Spleen (tissue), 11 donors: ENCODE results near the gene FHL1. TPM values are rescaled to one million over a fixed set of nuclear protein-coding genes. Genes with fewer than 3 reads are reported as not detected.

ENCODE experiments used
- DNase-seq: peaks from one replicate; pipeline ENCODE4 v3.0.0-alpha.2; 2020
- H3K27ac ChIP-seq, 8 donors: fragments of 200-600 bp; sonication (generic) in 7 of 8; 1 replicate in 4 of 8; 2 replicates in 4 of 8; pipeline versions ENCODE4 v1.5.0 to v1.8.0; 2016 to 2021; ENCODE audit warnings: inconsistent platforms in 4 of 8, mild to moderate bottlenecking in 4 of 8, moderate library complexity in 1 of 8
- H3K27me3 ChIP-seq, 7 donors: fragments of 200-600 bp; sonication (generic) in 6 of 7; replicated peaks in 1 of 7; 1 replicate in 4 of 7; 2 replicates in 3 of 7; pipeline versions ENCODE4 v1.5.0 to v1.8.0; 2016 to 2021; ENCODE audit warnings: inconsistent platforms in 3 of 7, mild to moderate bottlenecking in 1 of 7
- H3K36me3 ChIP-seq, 6 donors: fragments of 200-600 bp; sonication (generic) in 5 of 6; 1 replicate in 4 of 6; 2 replicates in 2 of 6; pipeline versions ENCODE4 v1.5.0 to v1.8.0; 2016 to 2021; ENCODE audit warnings: inconsistent platforms in 2 of 6
- H3K4me1 ChIP-seq, 6 donors: fragments of 200-600 bp; sonication (generic) in 5 of 6; 1 replicate in 3 of 6; 2 replicates in 3 of 6; pipeline versions ENCODE4 v1.5.0 to v1.8.0; 2016 to 2021; ENCODE audit warnings: inconsistent platforms in 3 of 6
- H3K4me3 ChIP-seq, 8 donors: fragments of 200-600 bp; sonication (generic) in 7 of 8; 1 replicate in 4 of 8; 2 replicates in 4 of 8; pipeline versions ENCODE4 v1.5.0 to v1.8.0; 2016 to 2021; ENCODE audit warnings: inconsistent platforms in 4 of 8, mild to moderate bottlenecking in 4 of 8, moderate library complexity in 2 of 8
- H3K9me3 ChIP-seq, 8 donors: fragments of 200-600 bp; sonication (generic) in 7 of 8; 1 replicate in 4 of 8; 2 replicates in 4 of 8; pipeline versions ENCODE4 v1.5.0 to v1.8.0; 2016 to 2021; ENCODE audit warnings: inconsistent platforms in 4 of 8
- CTCF ChIP-seq, 11 experiments: fragments of 200-600 bp in 7 of 11; fragments of 450-650 bp in 4 of 11; sonication (generic) in 4 of 11; IDR thresholded peaks in 8 of 11; conservative IDR thresholded peaks in 3 of 11; 1 replicate in 7 of 11; 2 replicates in 4 of 11; pipeline versions ENCODE4 v1.4.0 to v1.8.0; 2016 to 2021; ENCODE audit warnings: antibody characterized with exemption in 11 of 11, inconsistent platforms in 4 of 11, mild to moderate bottlenecking in 1 of 11
- POLR2A ChIP-seq, 3 donors: fragments of 450-650 bp; IDR thresholded peaks; one replicate each; pipeline ENCODE4 v1.5.1; 2017; ENCODE audit warnings: antibody characterized with exemption in 3 of 3, mild to moderate bottlenecking in 1 of 3
- POLR2AphosphoS5 ChIP-seq, 3 donors: sonication (generic); formaldehyde crosslinking; IDR thresholded peaks; one replicate each; pipeline ENCODE4 v1.5.1; 2017; ENCODE audit warnings: antibody characterized with exemption in 3 of 3
- WGBS, 5 donors: extraction: QIAGEN DNeasy Blood & Tissue Kit in 3 of 5; methylation state at CpG; one replicate each; pipeline versions ENCODE4 v1.1.5 to v1.1.7; 2013 to 2018; 5-methylcytosine and 5-hydroxymethylcytosine counted together
- intact Hi-C: fragments of 100-400 bp; cut with DNase I; formaldehyde crosslinking; loops from one replicate; pipeline ENCODE4 v1.15.0; 2023; ENCODE audit warnings: low total_unique reads
- polyA plus RNA-seq, 3 donors: library from polyadenylated mRNA; stranded (reverse); fragments of 200-250 nt; gene quantifications; one replicate each; pipeline ENCODE4 v1.2.1, GENCODE V29; 2013
- total RNA-seq, 7 donors: library from RNA; depleted of rRNA in 3 of 7; stranded (reverse); fragments of >200 nt in 3 of 7; fragmentation: NEBNext Ultra II Directional in 4 of 7; extraction: Animal tissue kit (Norgen Biotek cat#: 25700) in 4 of 7; gene quantifications; one replicate each; pipeline versions ENCODE4 v1.1.0 to v1.2.1, GENCODE V29; 2016 to 2021
- donor health status: healthy with polysubstance abuse.
- donor health status: DM: no; HTN: no; CAD: no; lungs with moderate emphysema.
- donor health status: DM: no; HTN: no; CAD: no.
- donor health status: Bipolar disorder and iron deficiency.
- donor health status: healthy.
- donor health status: DM: no; HTN: no; CAD: no.
- donor health status: DM: yes; HTN: yes; CAD: no.

Gene FHL1
- total and polyA plus RNA-seq, 10 donors, result 33.0 to 108 (median 61.5) TPM

- intact Hi-C loops, result no loop called here
- WGBS, 5 donors, result 79 to 84% (median 79%) methylated on average over 7 to 8 of the region's 8 CpGs
- no peak for DNase-seq
- Histone ChIP-seq H3K36me3 (peaks cover 0 to 17% (median 2%) of the 10 kb centered on the region in 6 donors), H3K4me1 (peaks cover 0 to 40% (median 26%) of the 10 kb centered on the region in 6 donors), H3K9me3 (no peaks in the 10 kb centered on the region), H3K27me3 (peaks cover 0 to 6% (median 0%) of the 10 kb centered on the region in 7 donors), H3K27ac (no peak overlapping the region), H3K4me3 (no peak overlapping the region)
- TF ChIP-seq CTCF (IDR thresholded peaks at IDR 0.05 in 8 of 11, conservative IDR thresholded peaks at IDR 0.05 in 3 of 11), result no peak
- no peak for TF ChIP-seq POLR2A (IDR thresholded peaks at IDR 0.05)
- TF ChIP-seq POLR2AphosphoS5 (IDR thresholded peaks at IDR 0.05), result no peak
Observed at GRCh38 chrX:136205882-136206380, 58.6 kb downstream of the FHL1 start.

- peaks cover 0 to 6% (median 0%) of the 10 kb centered on the region in 7 donors for H3K27me3 ChIP-seq
- intact Hi-C loops, result no loop called here
- no peak for DNase-seq
- peaks cover 0 to 17% (median 2%) of the 10 kb centered on the region in 6 donors for H3K36me3 ChIP-seq
- H3K9me3 ChIP-seq, result no peaks in the 10 kb centered on the region
- no peak overlapping the region for H3K27ac ChIP-seq
- H3K4me3 ChIP-seq, result no peak overlapping the region
- 75 to 100% (median 86%) methylated on average over 1 to 6 of the region's 6 CpGs for WGBS, 5 donors
- no peak for TF ChIP-seq CTCF (IDR thresholded peaks at IDR 0.05 in 8 of 11, conservative IDR thresholded peaks at IDR 0.05 in 3 of 11)
- no peak for TF ChIP-seq POLR2AphosphoS5 (IDR thresholded peaks at IDR 0.05)
- TF ChIP-seq POLR2A (IDR thresholded peaks at IDR 0.05), result no peak
- peaks cover 0 to 41% (median 27%) of the 10 kb centered on the region in 6 donors for H3K4me1 ChIP-seq
Observed at GRCh38 chrX:136206916-136207315, 59.6 kb downstream of the FHL1 start.

DNA sequence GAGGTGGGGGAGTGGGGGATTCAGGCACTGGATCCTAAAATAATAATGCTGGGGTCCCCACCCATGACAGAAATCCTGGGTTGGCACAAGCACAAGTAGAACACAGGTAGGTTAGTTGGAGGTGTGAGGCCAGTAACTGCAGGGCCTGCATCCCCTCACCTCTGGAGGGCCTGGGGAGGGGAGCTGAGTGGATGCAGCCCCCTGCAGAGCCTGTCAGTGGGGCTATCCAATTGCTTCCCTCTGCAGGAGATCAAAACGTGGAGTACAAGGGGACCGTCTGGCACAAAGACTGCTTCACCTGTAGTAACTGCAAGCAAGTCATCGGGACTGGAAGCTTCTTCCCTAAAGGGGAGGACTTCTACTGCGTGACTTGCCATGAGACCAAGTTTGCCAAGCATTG lies 60.2 kb downstream of the FHL1 start:
- Histone ChIP-seq H3K27me3 (peaks cover 0 to 6% (median 0%) of the 10 kb centered on the region in 7 donors), H3K27ac (no peak overlapping the region), H3K4me1 (peaks cover 0 to 41% (median 27%) of the 10 kb centered on the region in 6 donors), H3K4me3 (no peak overlapping the region), H3K36me3 (peaks cover 0 to 17% (median 2%) of the 10 kb centered on the region in 6 donors), H3K9me3 (no peaks in the 10 kb centered on the region)
- TF ChIP-seq POLR2A (IDR thresholded peaks at IDR 0.05), result no peak
- DNase-seq, result no peak
- intact Hi-C loops, result no loop called here
- WGBS, 5 donors, result 73 to 97% (median 92%) methylated on average over 4 of the region's 4 CpGs

DNA sequence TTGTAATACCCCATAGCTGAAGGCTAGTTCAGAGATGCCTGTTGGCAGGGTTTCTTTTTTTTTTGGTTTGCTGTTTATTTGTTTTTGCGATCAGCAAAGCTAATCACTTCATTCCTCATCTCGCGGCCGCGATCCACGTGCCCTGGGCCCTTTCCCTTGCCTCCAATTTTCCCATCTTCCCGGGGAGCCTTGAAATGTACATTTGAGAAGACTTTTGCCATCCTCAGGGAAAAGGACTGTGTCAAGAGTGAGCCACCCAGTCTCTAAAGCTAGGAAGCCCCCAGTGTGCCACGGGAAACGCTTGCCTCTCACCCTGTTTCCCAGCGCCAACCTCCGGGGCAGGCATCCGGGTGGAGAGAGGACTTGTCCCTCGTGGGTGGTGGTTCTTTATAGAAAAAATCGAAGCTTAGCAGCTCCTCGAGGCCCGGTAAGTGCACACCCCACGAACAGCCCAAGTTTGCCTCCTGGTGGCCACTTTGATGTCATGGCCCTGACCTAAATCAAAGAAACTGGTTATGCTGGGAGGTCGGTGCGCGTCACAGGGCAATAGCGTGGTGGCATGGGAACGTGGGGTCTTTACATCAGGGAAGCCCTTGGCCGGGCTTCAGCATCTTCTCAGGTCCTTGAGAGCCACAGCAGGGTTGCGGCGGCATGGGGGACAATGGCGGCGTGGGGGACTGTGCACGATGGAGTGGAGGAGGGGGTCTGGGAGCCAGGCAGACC lies 61.8 kb downstream of the FHL1 start:
- Histone ChIP-seq H3K27ac (peak overlapping the region in 4 of 8 donors; percentile 18 to 50 (median 40)), H3K4me1 (peaks cover 0 to 35% (median 27%) of the 10 kb centered on the region in 6 donors), H3K36me3 (peaks cover 0 to 17% (median 2%) of the 10 kb centered on the region in 6 donors), H3K9me3 (no peaks in the 10 kb centered on the region), H3K4me3 (no peak overlapping the region), H3K27me3 (peaks cover 0 to 6% (median 0%) of the 10 kb centered on the region in 7 donors)
- no peak for DNase-seq
- TF ChIP-seq POLR2AphosphoS5 (IDR thresholded peaks at IDR 0.05), result peak in 2 of 3 donors; percentile 14 to 42
- TF ChIP-seq POLR2A (IDR thresholded peaks at IDR 0.05), result no peak
- TF ChIP-seq CTCF (IDR thresholded peaks at IDR 0.05 in 8 of 11, conservative IDR thresholded peaks at IDR 0.05 in 3 of 11), result peak in 7 of 11 experiments; percentile 12 to 52 (median 44)
- 54 to 65% (median 62%) methylated on average over 25 to 28 of the region's 28 CpGs for WGBS, 5 donors
- intact Hi-C loops, result no loop called here
